Activated naive CD8-positive, alpha-beta T cell (primary cell): ENCODE measurements around the gene NTMT1.
"Not testable (repeated sequence)": the region's sequence is repeated elsewhere in the genome, so short reads cannot be mapped to it uniquely, and the experiment has no call there.

Experiments
- H3K27ac Mint-ChIP-seq: one replicate; pipeline ENCODE4 v1.8.0; 2021; ENCODE audit warnings: mixed read lengths
- H3K27me3 Mint-ChIP-seq: one replicate; pipeline ENCODE4 v1.8.0; 2021; ENCODE audit warnings: mixed read lengths
- H3K36me3 Mint-ChIP-seq: one replicate; pipeline ENCODE4 v1.8.0; 2021; ENCODE audit warnings: mixed read lengths
- H3K4me1 Mint-ChIP-seq: one replicate; pipeline ENCODE4 v1.8.0; 2021; ENCODE audit warnings: low read depth, mixed read lengths
- H3K4me3 Mint-ChIP-seq: one replicate; pipeline ENCODE4 v1.8.0; 2021; ENCODE audit warnings: mild to moderate bottlenecking, mixed read lengths
- H3K9me3 Mint-ChIP-seq: one replicate; pipeline ENCODE4 v1.8.0; 2021; ENCODE audit warnings: low read depth, mixed read lengths

NTMT1 gene

DNA sequence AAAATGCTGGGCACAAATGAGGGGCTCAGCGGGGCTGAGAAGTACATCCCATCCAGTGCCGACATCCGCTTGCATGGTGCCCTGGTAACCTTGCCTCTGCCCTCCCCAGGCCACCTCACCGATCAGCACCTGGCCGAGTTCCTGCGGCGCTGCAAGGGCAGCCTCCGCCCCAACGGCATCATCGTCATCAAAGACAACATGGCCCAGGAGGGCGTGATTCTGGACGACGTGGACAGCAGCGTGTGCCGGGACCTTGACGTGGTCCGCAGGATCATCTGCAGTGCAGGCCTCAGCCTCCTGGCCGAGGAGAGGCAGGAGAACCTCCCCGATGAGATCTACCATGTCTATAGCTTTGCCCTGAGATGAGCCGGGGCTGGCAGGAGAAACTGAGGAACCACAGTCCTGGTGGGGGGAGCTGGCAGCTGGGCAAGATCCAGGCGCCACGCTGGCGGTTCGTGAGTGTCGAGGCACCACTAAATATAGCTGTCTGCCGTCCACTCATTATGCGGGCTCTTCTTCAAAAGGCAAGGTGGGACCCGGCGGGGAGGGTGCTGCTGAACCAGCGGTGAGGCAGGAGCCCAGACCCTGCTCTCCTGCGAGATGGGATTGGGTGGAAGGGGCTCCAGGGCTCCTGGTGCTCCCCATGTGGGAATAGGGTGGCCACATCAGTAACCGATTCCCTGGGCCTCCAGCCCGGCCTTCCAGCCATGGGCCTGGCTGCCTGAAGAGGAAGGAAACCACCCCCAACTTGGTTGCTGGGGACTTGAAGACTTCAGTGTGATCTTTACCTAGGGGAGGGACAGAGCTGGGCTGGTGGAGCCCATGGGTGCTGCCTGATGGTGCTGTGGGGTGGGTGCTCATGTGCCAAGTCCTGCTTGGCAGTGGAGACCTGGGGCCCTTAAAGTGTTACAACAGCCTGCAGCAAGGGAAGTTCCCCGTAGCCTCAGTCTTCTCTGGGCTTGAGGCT lies 9.4 kb downstream of the NTMT1 start:
- no peaks in the 10 kb centered on the region for H3K9me3 Mint-ChIP-seq
- H3K27ac Mint-ChIP-seq = no peak overlapping the region
- H3K4me1 Mint-ChIP-seq = peaks cover 25% of the 10 kb centered on the region
- no peaks in the 10 kb centered on the region for H3K27me3 Mint-ChIP-seq
- H3K36me3 Mint-ChIP-seq = no peaks in the 10 kb centered on the region
- no peak overlapping the region for H3K4me3 Mint-ChIP-seq

DNA sequence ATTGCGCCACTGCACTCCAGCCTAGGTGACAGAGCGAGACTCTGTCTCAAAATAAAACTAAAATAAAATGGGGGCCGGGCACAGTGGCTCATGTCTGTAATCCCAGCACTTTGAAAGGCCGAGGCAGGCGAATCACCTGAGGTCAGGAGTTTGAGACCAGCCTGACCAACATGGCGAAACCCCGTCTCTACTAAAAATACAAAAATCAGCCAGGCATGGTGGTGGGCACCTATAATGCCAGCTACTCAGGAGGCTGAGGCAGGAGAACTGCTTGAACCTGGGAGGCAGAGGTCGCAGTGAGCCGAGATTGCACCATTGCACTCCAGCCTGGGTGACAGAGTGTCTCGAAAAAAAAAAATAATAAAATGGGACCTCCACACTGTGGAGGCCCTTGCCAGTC lies 10.4 kb downstream of the NTMT1 start:
- not testable (repeated sequence) for H3K36me3 Mint-ChIP-seq, H3K27ac Mint-ChIP-seq, H3K4me3 Mint-ChIP-seq, H3K27me3 Mint-ChIP-seq, H3K9me3 Mint-ChIP-seq
- H3K4me1 Mint-ChIP-seq = peaks cover 23% of the 10 kb centered on the region

DNA sequence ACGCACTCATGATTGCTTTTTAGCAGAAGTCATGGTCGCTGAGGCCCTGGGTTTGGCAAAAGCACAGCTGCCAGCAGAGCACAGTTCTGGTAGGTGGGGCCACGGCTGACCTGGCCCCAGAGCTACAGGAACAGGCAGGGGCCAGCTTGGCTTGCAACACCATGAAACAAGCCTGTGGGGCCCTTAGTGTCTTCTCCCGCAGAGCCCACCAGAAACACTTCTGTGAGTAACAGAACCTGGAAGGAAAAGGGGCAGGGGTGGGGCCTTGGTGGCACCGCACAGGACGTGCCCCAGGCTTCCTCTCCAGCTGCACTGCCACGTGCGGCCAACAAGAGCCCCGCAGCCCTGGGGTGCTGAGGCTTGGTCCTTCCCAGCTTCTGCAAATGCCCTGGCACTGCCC lies 11.1 kb downstream of the NTMT1 start:
- Mint-ChIP-seq H3K27ac (peak overlapping the region; percentile 34), H3K27me3 (no peaks in the 10 kb centered on the region), H3K36me3 (no peaks in the 10 kb centered on the region), H3K4me1 (peaks cover 17% of the 10 kb centered on the region), H3K9me3 (no peaks in the 10 kb centered on the region), H3K4me3 (no peak overlapping the region)

GRCh38 chr9:129637673-129638439 lies 11.9 kb downstream of the NTMT1 start:
- Mint-ChIP-seq H3K27me3 (no peaks in the 10 kb centered on the region), H3K36me3 (no peaks in the 10 kb centered on the region)

GRCh38 chr9:129639034-129639630 lies 13.2 kb downstream of the NTMT1 start:
- no peaks in the 10 kb centered on the region for H3K36me3 Mint-ChIP-seq
- H3K27ac Mint-ChIP-seq = peak overlapping the region; percentile 22
- no peaks in the 10 kb centered on the region for H3K27me3 Mint-ChIP-seq
- H3K4me1 Mint-ChIP-seq = peaks cover 19% of the 10 kb centered on the region
- H3K9me3 Mint-ChIP-seq = no peaks in the 10 kb centered on the region
- no peak overlapping the region for H3K4me3 Mint-ChIP-seq

More at GRCh38 chr9:129637673-129638439, 11.9 kb downstream of the NTMT1 start:
- H3K27ac Mint-ChIP-seq = no peak overlapping the region
- peaks cover 19% of the 10 kb centered on the region for H3K4me1 Mint-ChIP-seq
- no peaks in the 10 kb centered on the region for H3K9me3 Mint-ChIP-seq
- peak overlapping the region; percentile 17 for H3K4me3 Mint-ChIP-seq

- Mint-ChIP-seq H3K4me1 (peaks cover 19% of the 10 kb centered on the region), H3K27ac (peak overlapping the region; percentile 54), H3K27me3 (no peaks in the 10 kb centered on the region), H3K36me3 (no peaks in the 10 kb centered on the region), H3K4me3 (peak overlapping the region; percentile 92), H3K9me3 (no peaks in the 10 kb centered on the region)
These were observed 13.8 kb downstream of the NTMT1 start for GRCh38 chr9:129639756-129640085.

DNA sequence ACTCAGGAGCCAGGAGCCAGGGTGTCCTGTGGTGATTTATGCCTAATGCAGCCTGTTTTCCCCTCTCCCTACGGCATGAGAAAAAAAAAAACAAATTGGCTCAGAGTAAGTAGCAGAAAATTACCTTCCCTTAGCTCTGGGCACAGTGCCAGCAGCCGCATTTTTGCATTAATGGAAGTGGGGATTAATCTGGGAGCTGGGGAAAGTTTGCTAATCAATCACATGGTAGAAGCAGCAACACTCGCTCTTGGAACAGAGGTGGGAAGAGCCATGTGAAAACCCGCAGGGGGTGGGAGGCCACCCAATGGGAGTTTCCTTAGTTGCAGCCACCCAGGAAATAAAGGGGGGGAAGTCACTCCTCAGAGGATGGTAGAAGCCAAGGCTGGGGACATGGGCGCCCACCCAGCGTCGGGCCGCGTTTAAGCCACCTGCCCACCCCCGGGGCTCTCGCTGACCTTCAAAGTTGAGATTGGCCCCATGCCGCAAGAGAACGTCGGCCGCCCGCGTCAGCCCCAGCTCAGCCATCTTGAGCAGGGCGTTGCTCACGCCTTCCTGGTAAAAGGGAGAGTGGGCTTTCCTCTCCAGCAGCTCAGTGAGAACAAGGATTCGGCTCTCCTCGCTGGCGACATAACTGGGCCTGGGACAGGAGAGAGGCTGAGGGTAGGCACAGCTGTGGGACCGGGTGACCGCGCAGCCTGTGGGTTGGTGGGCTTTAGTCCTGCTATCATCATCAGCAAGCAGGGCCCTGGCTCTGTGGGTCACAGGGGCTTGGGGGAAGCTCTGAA lies 14.3 kb downstream of the NTMT1 start:
- Mint-ChIP-seq H3K4me1 (peaks cover 19% of the 10 kb centered on the region), H3K27ac (peak overlapping the region; percentile 86), H3K9me3 (no peaks in the 10 kb centered on the region), H3K36me3 (no peaks in the 10 kb centered on the region), H3K4me3 (peak overlapping the region; percentile 92), H3K27me3 (no peaks in the 10 kb centered on the region)

GRCh38 chr9:129640871-129641749 lies 15.1 kb downstream of the NTMT1 start:
- H3K27ac Mint-ChIP-seq = peak overlapping the region; percentile 86
- H3K4me3 Mint-ChIP-seq = peak overlapping the region; percentile 92
- peaks cover 19% of the 10 kb centered on the region for H3K4me1 Mint-ChIP-seq
- no peaks in the 10 kb centered on the region for H3K36me3 Mint-ChIP-seq
- H3K9me3 Mint-ChIP-seq = no peaks in the 10 kb centered on the region
- no peaks in the 10 kb centered on the region for H3K27me3 Mint-ChIP-seq

DNA sequence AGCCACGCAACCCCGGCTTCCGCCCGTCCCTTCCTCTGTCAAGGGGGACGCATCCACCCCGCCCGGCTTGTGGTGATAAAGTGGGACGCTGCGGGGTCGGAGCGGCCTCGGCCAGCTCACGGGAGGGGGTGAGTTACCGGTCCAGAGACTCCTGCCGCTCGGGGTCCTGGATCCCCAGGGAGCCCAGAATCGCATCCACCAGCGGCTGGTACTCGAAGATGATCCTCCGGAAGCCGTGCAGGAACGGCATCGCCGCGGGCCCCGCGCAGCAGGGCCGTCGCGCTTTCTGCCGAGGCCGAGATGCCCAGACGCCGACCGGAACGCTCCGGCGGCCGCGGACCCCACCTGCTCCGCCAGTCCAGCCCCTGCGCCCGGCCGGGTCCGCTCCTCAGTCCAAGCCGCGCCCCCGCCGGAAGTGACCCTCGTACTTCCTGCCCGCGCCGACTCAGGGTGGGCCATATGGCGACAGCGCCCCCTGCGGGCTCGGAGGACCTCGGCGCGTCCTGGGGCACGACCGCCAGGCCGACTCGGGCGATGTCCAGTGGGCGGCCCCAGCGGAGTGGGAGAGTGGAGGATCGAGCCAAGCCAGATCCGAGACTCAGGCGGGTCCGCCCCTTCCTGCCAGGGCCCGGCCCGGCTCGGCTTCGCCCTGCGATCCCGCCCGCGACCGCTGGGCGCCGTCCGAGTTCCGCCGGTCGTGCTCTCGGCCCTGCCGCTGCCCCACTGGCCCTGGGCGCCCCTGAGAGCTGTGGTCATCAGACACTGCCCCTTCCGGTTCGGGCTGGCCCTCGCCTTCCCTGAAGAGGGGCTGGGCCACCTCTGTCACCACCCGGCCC lies 16.0 kb downstream of the NTMT1 start, which contains the start of gene ASB6:
TSS of gene ASB6 (minus strand) at position 402 of the 836 bp plus-strand sequence. CDS start at position 250, 152 bp downstream.
- Mint-ChIP-seq H3K4me3 (peak within 1 kb of the TSS; percentile 92), H3K27me3 (no peaks in the 10 kb centered on the region), H3K4me1 (peaks cover 19% of the 10 kb centered on the region), H3K9me3 (no peaks in the 10 kb centered on the region), H3K36me3 (no peaks in the 10 kb centered on the region), H3K27ac (peak within 1 kb of the TSS; percentile 86)

GRCh38 chr9:129643706-129644105 lies 17.7 kb downstream of the NTMT1 start:
- Mint-ChIP-seq H3K9me3 (no peaks in the 10 kb centered on the region), H3K4me1 (peaks cover 14% of the 10 kb centered on the region), H3K4me3 (peak overlapping the region; percentile 13), H3K36me3 (no peaks in the 10 kb centered on the region), H3K27ac (peak overlapping the region; percentile 22), H3K27me3 (no peaks in the 10 kb centered on the region)

DNA sequence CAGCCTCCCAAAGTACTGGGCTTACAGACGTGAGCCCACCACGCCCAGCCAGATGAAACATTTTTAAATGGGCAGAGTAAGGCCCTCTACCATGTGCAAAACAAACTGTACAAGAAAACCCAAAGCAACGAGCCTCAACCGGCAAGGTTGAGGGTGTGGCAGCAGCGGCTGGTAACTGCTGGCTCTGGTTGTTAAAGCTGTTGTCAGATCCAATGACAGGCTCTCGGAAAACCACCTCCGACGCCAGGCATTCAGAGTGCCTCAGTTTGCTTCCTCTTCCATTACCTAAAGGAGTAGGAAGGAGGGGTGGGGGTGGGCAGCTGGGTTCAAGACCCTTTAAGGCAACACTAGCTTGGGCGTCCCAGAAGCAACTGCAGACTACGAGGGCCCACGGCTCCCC lies 18.4 kb downstream of the NTMT1 start:
- Mint-ChIP-seq H3K4me3 (no peak overlapping the region), H3K9me3 (no peaks in the 10 kb centered on the region), H3K36me3 (no peaks in the 10 kb centered on the region), H3K27ac (no peak overlapping the region), H3K4me1 (peaks cover 14% of the 10 kb centered on the region), H3K27me3 (no peaks in the 10 kb centered on the region)

- peaks cover 12% of the 10 kb centered on the region for H3K4me1 Mint-ChIP-seq
- H3K27me3 Mint-ChIP-seq = no peaks in the 10 kb centered on the region
- H3K27ac Mint-ChIP-seq = no peak overlapping the region
- no peak overlapping the region for H3K4me3 Mint-ChIP-seq
- H3K9me3 Mint-ChIP-seq = no peaks in the 10 kb centered on the region
- no peaks in the 10 kb centered on the region for H3K36me3 Mint-ChIP-seq
These were observed 18.9 kb downstream of the NTMT1 start for GRCh38 chr9:129644902-129645301.

DNA sequence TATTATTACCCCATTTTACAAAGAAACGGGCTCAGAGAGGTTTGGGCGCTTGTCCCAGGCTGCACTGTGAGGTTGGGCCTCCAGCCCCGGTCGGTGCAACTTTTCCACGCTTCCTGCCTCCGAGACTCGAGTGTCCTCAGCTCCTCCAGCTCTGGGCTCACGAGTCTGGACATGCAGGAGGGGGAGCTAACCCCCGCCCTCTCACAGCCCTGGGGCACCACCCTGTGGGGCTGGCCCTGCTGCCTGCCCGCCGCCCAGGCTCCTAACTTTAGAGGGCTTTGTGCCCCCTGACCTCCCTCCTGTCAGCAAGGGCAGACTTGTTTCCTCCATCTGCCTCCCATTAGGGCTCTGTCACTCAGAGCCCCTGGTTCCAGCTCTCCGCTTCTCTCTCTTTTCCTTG lies 20.3 kb downstream of the NTMT1 start:
- H3K9me3 Mint-ChIP-seq = no peaks in the 10 kb centered on the region
- no peak overlapping the region for H3K27ac Mint-ChIP-seq
- H3K4me1 Mint-ChIP-seq = peaks cover 3% of the 10 kb centered on the region
- H3K36me3 Mint-ChIP-seq = no peaks in the 10 kb centered on the region
- no peak overlapping the region for H3K4me3 Mint-ChIP-seq
- H3K27me3 Mint-ChIP-seq = no peaks in the 10 kb centered on the region
